Stimulated activated naive CD8-positive, alpha-beta T cell treated with anti-CD3 and anti-CD28 coated beads, Interleukin-15, amount 100 ng/mL, for 72 hours (primary cell): ENCODE measurements around the gene TLK2.

Experiments
- ATAC-seq: fragments of 150-1000 bp; cut with Tn5 transposase; 2 replicates; pipeline ENCODE4 v1.10.0; 2021; ENCODE audit warnings: mild to moderate bottlenecking, moderate library complexity
- DNase-seq, 2 donors: peaks; one replicate each; pipeline ENCODE4 v3.0.0; 2021 to 2022
- H3K27ac Mint-ChIP-seq, 2 donors: one replicate each; pipeline ENCODE4 v1.8.0; 2022; ENCODE audit warnings: mild to moderate bottlenecking in 2 of 2, mixed read lengths in 2 of 2, moderate library complexity in 2 of 2
- H3K27me3 Mint-ChIP-seq: one replicate; pipeline ENCODE4 v1.8.0; 2022; ENCODE audit warnings: mixed read lengths
- H3K4me1 Mint-ChIP-seq: one replicate; pipeline ENCODE4 v1.8.0; 2022; ENCODE audit warnings: mild to moderate bottlenecking, mixed read lengths
- H3K4me3 Mint-ChIP-seq, 2 donors: one replicate each; pipeline ENCODE4 v1.8.0; 2022; ENCODE audit warnings: mild to moderate bottlenecking in 2 of 2, mixed read lengths in 2 of 2, moderate library complexity in 1 of 2
- H3K9me3 Mint-ChIP-seq, 2 donors: one replicate each; pipeline ENCODE4 v1.8.0; 2022; ENCODE audit warnings: mixed read lengths in 2 of 2

The TLK2 gene

DNA sequence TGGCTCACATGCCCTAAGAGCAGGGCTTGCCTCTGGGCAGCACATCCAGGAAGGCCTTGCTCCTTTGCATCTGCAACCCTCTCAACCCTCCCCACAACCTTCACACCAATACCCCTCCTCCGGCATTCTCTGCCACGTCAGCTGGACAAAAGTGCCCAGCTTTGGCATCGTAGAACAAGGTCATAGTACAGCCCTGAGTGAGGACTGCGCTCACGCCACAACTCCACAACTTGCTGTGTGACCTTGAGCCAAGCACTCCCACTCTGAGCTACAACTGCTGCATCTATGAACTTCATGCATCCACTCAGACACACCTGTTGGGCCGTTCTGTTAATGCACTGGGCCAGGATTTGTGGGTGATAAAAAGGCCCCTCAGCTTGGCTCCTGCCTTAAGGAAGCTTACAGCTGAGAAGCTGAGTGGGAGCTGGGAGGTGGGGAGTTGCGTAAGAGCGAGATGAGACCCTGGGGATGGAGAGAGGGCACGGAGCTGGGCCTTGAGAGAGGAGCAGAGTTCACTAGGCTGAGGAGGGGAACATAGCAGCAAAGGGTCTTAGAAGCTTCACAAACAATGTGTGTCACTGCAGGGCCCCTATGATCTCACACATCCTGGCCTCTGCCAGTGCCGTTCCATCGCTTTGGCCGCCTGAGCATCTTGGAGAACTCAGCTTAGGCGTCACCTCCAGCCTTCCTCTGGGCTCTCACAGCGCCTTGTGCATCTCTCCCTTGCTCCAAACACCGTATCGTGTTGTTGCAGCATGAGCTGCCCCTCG is 140.2 kb downstream of the TLK2 start:
- Mint-ChIP-seq H3K4me3 (no peak overlapping the region), H3K9me3 (no peaks in the 10 kb centered on the region), H3K27ac (peak overlapping the region in 1 of 2 donors; percentile 21), H3K27me3 (no peaks in the 10 kb centered on the region), H3K4me1 (no peaks in the 10 kb centered on the region)
- no peak for DNase-seq
- ATAC-seq, result peak; percentile 17

DNA sequence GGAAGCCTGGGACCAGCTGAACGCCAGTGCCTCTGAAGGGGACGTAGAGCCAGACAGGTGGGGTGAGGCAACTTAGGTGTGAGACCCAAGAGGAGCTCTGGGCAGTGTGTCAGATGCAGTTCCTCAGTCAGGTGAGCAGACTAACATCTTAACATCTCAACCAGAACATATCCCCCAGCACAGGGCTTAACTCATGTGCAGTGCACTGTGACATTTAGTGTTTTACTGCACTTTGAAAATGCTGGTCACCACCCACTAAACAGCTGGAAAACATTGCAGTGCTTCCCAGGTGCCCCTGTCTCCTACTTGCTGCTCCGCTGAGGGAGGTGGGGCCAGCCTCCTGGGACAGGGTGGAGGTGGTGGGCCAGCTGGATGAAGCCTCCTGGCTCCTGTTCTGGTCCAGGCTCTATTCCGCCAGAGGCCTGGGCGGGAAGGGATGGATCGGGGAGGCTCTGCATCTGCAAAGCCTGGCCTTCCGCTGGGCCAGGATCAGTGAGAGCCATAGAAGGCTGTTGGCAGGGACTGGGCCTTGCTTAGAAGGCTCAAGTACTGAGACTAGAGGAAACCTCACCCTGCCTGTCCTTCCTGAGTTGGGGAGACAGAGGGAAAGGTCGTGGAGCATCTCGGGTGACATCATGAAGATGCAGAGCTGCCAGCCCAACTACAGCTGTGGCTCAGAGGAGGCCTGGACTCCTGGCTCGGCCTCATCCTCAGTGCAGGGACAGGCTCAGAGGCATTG is 141.0 kb downstream of the TLK2 start:
- no peak overlapping the region for H3K4me3 Mint-ChIP-seq
- H3K27ac Mint-ChIP-seq, result peak overlapping the region in 1 of 2 donors; percentile 48
- DNase-seq (no peak), ATAC-seq (peak; percentile 19)
- no peaks in the 10 kb centered on the region for H3K4me1 Mint-ChIP-seq
- H3K9me3 Mint-ChIP-seq, result no peaks in the 10 kb centered on the region
- H3K27me3 Mint-ChIP-seq, result no peaks in the 10 kb centered on the region

DNA sequence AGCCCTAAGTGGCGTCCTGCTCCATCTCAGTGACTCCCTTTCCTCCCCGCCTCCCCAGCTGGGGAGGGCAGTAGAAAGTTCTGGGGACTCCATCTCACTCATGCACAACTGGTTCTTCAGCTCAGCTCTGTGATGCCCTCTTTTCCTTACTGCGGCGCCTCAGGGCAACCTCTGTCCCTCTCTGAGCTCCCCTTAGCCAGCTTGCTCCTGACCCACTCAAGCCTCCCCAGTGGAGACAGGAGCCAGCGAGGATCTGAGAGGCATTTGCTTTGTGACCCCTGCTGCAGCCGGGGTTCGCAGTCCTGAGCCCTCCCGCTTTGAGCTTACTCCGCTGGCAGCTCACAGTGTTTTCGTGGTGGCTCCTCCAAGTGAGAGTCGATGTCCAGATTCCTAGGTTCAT is 142.6 kb downstream of the TLK2 start:
- DNase-seq, result no peak
- Mint-ChIP-seq H3K27me3 (peaks cover 2% of the 10 kb centered on the region), H3K27ac (no peak overlapping the region), H3K4me3 (no peak overlapping the region), H3K9me3 (no peaks in the 10 kb centered on the region), H3K4me1 (peaks cover 12% of the 10 kb centered on the region)
- no peak for ATAC-seq

DNA sequence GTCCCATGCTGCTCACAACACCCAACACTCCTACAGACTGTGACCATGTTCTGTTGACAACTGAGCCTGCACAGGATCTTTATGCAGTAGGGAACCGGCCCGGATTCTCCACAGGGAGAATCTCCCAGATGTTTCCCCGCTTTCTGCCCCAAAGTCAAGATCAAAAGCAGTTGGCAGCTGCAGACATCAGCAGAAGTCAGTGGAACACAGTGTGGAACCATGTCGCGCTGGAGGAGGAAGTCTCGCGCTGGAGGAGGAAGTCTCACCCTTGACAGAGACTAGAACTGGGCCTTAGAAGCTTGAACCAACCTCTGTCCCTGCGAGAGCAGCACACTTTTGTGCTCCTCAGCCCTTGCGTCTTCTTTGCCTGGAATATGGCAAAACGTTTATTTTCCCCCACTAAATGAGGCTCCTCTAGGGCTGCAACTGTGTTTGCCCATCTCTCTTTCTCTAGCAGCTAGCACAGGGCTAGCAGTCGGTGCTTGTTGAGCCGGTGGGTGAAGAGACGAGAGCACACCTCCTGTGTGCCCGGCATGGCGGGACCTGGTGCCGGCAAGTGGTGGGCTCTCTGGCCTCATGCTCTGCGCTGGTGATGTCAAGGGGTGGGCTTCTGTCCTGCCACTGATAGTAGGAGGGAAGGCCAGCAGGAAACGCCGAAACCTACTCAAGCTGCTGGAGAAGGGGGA is 146.7 kb downstream of the TLK2 start:
- no peak overlapping the region for H3K27ac Mint-ChIP-seq
- H3K4me1 Mint-ChIP-seq, result peaks cover 45% of the 10 kb centered on the region
- peaks cover 23% of the 10 kb centered on the region for H3K27me3 Mint-ChIP-seq
- H3K4me3 Mint-ChIP-seq, result no peak overlapping the region
- H3K9me3 Mint-ChIP-seq, result no peaks in the 10 kb centered on the region
- ATAC-seq (no peak), DNase-seq (no peak)

DNA sequence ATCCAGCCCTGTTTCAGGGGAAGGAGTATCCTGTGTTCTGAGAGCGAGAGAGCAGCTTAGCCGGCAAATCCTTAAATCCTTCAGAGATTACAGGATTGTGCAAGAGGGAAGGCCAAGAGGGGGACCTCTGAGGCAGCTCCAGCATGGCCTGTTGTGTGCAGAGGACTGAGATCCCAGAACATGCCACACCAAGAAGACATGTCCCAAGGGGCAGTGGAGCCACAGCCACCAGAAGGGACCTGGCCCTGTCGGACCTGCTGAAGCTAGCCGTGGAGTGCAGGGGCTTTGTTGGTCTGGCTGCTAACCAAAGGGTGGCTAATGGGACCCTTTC is 147.2 kb downstream of the TLK2 start:
- peak overlapping the region in 1 of 2 donors; percentile 30 for H3K4me3 Mint-ChIP-seq
- peaks cover 47% of the 10 kb centered on the region for H3K4me1 Mint-ChIP-seq
- DNase-seq (no peak), ATAC-seq (no peak)
- peaks cover 23% of the 10 kb centered on the region for H3K27me3 Mint-ChIP-seq
- H3K9me3 Mint-ChIP-seq, result no peaks in the 10 kb centered on the region
- H3K27ac Mint-ChIP-seq, result no peak overlapping the region

DNA sequence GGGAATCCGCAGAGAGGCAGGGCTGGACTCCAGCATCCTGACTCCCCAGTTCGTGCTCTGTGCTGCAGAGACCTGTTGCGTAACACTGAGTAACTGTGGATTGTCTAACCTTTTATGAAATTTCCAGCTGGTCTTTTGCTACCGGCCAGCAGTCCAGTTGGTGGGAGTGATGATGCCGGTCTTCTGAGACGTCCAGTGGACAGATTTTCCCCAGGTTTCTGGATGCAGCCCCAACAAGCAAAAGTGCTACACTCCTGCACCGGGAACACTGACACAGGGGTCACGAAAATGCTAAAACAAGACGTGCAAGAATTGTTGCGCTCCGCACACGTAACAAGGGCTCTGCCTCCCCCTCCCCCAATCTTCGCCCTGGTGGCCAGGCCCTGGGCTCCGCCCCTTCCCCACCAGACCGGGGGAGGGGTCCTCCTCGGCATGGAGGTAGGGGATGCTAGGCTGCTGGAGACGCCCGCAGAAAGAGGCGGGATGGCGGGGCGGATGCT is 148.1 kb downstream of the TLK2 start:
- Mint-ChIP-seq H3K27me3 (peaks cover 23% of the 10 kb centered on the region), H3K9me3 (no peaks in the 10 kb centered on the region), H3K4me1 (peaks cover 47% of the 10 kb centered on the region), H3K27ac (no peak overlapping the region), H3K4me3 (peak overlapping the region; percentile 82 to 86)
- ATAC-seq, result no peak
- no peak for DNase-seq

DNA sequence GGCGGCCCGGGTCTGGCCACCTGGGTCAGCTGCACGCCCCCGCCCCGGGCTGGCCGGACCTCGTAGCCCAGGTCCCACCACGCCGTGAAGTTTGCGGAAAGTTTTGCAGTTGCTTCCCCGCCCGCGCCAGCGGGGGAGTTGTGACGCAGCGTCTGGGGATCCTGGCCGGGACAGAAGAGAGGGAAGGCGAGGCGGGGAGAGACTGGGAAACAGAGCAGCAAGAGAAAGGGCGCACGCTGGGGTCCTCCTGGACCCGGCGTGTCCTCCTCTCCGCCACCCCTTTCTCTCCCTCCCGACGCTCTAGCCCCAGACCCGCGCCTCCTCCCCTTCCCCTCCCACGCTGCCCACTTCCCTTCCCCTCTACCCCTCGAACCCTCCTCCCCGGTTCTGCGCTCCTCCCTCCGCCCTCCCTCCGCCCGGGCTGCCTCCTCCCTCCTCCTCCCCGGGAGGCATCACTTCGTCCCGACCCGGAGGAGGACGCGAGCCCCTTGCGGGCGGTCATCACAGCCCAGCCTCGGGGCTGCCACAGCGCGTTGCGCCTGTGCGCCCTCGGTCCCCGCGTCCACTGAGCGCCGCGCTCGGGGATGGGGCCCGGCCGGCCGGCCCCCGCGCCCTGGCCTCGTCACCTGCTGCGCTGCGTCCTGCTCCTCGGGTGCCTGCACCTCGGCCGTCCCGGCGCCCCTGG is 148.7 kb downstream of the TLK2 start, which contains the start of gene MRC2:
Gene MRC2, plus strand, starts transcription at position 452 of the 685 bp plus-strand sequence. Its CDS starts 133 bp downstream, at position 585.
- peaks cover 23% of the 10 kb centered on the region for H3K27me3 Mint-ChIP-seq
- H3K27ac Mint-ChIP-seq, result peak within 1 kb of the TSS; percentile 23 to 92

DNA sequence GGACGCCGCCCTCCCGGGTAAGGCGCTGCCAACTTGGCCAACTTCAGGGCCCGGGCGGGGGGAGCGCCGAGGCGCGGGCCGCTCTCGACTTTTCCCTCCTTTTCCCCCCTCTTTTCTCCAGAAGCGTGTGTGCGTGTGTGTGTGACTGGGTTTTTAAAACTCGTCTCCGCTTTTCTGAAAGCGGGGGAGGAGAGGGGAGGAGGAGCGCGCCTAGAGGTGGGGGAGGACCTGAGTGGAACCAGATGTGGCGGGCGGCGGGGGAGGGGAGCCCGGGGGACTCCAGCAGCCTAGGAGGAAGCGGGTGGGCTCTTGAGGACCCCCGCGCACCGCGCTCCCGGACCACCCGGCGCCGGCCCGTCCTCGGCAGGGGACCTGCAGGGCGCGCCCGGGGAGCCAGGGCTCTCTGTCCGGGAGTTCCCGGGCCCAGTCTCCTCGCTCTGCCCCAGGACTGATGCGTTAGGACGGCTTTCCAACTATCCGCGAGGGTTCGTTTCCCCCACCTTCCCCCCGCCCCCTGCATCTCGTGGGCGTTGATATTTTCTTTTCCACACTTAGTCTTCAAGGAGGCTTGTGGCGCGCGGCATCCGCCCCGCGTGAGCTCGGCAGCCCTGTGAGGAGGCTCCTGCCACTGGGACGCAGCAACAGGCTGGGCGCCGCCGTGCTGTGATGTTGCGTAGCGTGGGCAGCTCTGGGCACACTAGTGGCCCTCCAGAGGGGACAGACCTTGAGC is 149.4 kb downstream of the TLK2 start:
- peaks cover 23% of the 10 kb centered on the region for H3K27me3 Mint-ChIP-seq
- peak overlapping the region; percentile 23 to 92 for H3K27ac Mint-ChIP-seq
- peak overlapping the region; percentile 82 to 90 for H3K4me3 Mint-ChIP-seq
- H3K9me3 Mint-ChIP-seq, result no peaks in the 10 kb centered on the region
- DNase-seq (peak; percentile 30 to 61), ATAC-seq (peak; percentile 62)
- peaks cover 47% of the 10 kb centered on the region for H3K4me1 Mint-ChIP-seq

More for the DNA sequence above, 148.7 kb downstream of the TLK2 start, which contains the start of gene MRC2:
- ATAC-seq (peak; percentile 78), DNase-seq (peak in 1 of 2 donors; percentile 38)
- H3K9me3 Mint-ChIP-seq, result no peaks in the 10 kb centered on the region
- H3K4me3 Mint-ChIP-seq, result peak within 1 kb of the TSS; percentile 82 to 90
- H3K4me1 Mint-ChIP-seq, result peaks cover 47% of the 10 kb centered on the region

DNA sequence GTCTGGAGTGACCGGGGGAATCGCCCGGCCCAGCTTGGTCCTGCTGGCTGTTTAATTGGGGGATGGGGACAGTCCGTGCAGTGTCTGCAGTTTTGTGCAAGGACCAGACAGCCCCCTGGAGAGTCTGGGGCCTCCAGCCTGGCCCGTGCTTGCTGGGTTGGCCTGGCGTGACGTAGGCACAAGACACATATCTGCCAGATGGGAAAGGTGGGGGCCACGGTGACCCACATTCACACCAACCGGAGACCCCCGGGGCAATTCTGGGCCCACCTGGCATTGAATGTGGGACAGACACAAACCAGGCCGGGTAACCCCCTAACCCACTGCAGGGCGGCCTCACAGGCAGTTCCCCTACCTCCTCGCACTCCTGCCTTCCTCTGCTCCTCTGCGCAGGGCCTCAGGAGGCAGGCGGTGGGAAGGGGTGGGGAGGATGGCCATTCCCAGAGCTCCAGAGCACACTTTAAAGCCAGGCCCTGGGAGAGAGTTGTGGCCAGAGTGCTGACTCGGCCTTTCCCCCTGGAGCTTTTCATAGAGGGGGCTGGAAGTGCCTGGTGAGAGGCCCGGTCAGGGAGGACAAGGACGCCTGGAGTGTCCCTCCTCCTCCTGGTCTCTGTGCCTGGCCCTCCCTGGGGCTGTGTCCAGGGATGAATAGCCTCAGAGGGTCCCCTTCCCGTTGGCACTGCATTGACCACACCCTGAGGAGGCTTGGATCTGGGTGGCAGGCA is 150.4 kb downstream of the TLK2 start:
- Mint-ChIP-seq H3K27me3 (peaks cover 23% of the 10 kb centered on the region), H3K9me3 (no peaks in the 10 kb centered on the region), H3K27ac (peak overlapping the region in 1 of 2 donors; percentile 92), H3K4me1 (peaks cover 47% of the 10 kb centered on the region), H3K4me3 (peak overlapping the region; percentile 82 to 90)
- ATAC-seq (no peak), DNase-seq (no peak)

DNA sequence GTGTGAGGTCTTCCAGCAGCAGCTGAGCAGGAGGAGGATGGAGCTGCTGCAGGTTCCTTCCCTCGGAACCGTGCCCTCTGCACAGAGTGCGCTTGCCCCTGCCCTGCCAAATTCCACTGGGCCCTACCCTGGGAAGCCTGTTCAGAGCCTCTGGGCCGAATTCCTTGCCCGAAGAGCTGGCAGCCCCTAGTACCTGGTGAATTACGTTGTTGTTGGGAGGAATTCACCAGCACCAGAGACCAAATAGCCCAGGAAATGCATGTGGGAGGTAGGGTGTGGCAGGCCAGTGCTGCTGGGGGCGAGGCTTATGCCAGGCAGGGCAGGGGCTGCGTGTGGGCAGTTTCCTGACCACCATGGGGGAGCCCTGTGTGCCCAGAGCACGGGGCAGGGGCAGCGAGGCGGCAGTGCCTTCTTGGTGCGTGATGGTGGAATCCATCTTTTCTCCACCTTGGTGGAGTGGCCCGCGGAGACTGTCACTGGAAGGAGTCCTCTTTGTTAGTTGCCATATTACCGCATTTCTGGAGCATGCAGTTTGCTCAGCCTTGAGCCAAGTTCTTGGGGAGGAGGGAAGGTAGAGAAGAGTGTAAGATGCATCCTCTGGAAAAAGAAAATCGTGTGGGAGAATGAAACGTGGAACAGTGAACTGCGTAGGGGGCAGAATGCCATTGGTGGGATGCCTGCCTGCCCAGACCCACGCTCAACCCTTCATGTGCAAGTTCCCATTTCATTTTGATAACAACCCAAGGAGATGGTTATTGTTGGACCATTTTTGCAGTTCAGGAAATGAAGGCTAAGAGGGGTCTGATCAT is 151.1 kb downstream of the TLK2 start:
- DNase-seq (no peak), ATAC-seq (no peak)
- peaks cover 23% of the 10 kb centered on the region for H3K27me3 Mint-ChIP-seq
- H3K4me3 Mint-ChIP-seq, result peak overlapping the region in 1 of 2 donors; percentile 26
- peak overlapping the region in 1 of 2 donors; percentile 59 for H3K27ac Mint-ChIP-seq
- H3K4me1 Mint-ChIP-seq, result peaks cover 47% of the 10 kb centered on the region
- H3K9me3 Mint-ChIP-seq, result no peaks in the 10 kb centered on the region

DNA sequence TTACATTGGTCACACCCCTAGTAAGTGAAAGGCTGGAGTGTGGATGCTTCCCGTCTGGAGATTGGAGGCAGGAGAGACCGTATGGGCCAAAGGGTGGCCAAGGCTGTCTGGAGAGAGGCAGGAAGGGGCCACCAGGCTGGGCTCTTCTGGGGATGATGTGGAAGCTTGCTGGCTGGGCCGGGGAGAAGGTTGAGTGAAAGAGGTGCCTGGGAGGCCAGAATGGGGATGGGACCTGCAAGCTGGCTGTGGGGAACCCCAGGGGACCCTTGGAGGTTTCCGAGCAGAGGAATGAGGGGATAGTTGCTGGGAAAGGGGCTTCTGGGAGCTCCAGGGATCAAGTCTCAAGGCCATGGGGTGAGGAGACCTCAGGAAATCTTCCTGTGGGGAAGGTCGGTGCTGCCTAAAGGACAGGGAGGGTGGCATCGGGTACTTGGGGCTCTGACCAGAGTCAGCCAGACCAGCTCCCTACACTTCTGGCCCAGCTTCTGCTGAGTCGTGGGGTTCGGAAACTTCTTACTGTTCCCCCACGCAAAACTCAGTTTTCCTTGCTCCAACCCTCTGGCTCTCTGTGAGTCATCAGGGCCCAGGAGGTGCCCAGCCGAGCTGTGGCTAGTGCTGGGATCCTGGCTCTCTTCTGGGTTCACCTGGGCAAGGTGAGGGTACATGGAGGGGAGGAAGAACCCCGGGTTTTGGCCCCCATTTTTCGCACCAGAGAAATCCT is 151.9 kb downstream of the TLK2 start:
- H3K27me3 Mint-ChIP-seq, result peaks cover 23% of the 10 kb centered on the region
- H3K4me1 Mint-ChIP-seq, result peaks cover 42% of the 10 kb centered on the region
- H3K9me3 Mint-ChIP-seq, result no peaks in the 10 kb centered on the region
- no peak for DNase-seq
- H3K4me3 Mint-ChIP-seq, result no peak overlapping the region
- no peak for ATAC-seq
- H3K27ac Mint-ChIP-seq, result peak overlapping the region in 1 of 2 donors; percentile 13

DNA sequence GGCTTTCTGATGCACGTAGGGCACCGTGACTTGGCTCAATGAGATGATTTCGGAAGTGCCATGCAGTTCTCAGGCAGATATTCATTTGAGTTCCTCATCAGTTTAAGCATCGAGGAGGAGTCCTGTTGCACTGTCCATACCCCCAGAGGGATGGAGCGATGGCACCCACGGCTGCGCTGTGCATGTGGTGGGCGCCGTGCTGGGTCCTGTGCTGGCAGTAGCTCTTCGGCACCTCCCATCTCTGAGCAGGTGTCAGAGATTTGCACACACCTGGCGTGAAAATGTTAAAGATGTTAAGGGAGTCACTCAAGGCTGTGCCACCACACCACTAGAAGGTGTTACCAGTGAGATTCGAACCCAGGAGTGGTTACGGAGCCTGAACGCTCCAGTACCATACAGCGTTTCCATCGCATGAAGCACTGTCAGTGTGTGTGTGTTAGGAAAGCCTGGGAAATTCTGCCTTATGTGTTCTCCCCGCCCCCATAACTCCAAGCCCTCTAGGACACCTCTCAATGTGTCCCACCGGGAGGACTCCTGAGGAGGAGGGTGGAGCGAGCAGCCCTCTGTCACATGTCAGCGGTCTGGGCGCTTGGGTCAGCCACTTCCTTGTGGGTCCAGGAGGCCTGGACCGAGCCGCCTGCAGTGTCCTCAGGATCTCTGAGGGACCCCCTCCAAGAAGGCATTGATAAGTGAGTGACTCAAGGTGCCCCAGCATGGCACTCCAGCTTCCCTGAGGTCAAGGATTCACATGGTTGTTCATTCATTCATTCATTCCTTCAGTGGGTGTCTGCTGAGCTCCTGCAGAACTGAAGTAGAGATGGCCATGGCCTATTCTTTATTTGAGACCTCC is 152.7 kb downstream of the TLK2 start:
- H3K27me3 Mint-ChIP-seq, result peaks cover 20% of the 10 kb centered on the region

More for the DNA sequence above, 152.7 kb downstream of the TLK2 start:
- ATAC-seq, result no peak
- H3K27ac Mint-ChIP-seq, result no peak overlapping the region
- DNase-seq, result no peak
- peaks cover 34% of the 10 kb centered on the region for H3K4me1 Mint-ChIP-seq
- H3K4me3 Mint-ChIP-seq, result no peak overlapping the region
- H3K9me3 Mint-ChIP-seq, result no peaks in the 10 kb centered on the region
